Measurements from ENCODE around the gene SAPCD1.
A peak's percentile ranks its signal among the peaks of the same experiment; 100 is the strongest.

The SAPCD1 gene

GRCh38 chr6:31762878-31763618 lies 592 bp downstream of the SAPCD1 start:
- Mint-ChIP-seq H3K27me3 (ENCODE audit: low read depth) (no peaks in the 10 kb centered on the region), H3K4me3 (peak overlapping the region in 2 of 3 experiments; percentile 22 to 32), H3K36me3 (ENCODE audit: low read depth) (peaks cover 21% of the 10 kb centered on the region), H3K27ac (peak overlapping the region; percentile 76 to 90 (median 87)), H3K4me1 (peaks cover 15% of the 10 kb centered on the region), H3K9me3 (no peaks in the 10 kb centered on the region)
- no peak for TF ChIP-seq CTCF (IDR thresholded peaks at IDR 0.05; ENCODE audit: unreplicated experiment in 3 of 3)

GRCh38 chr6:31763619-31763940 lies 1.1 kb downstream of the SAPCD1 start:
- peak overlapping the region in 2 of 3 experiments; percentile 22 to 32 for H3K4me3 Mint-ChIP-seq
- H3K4me1 Mint-ChIP-seq, result peaks cover 15% of the 10 kb centered on the region
- H3K9me3 Mint-ChIP-seq, result no peaks in the 10 kb centered on the region
- H3K27me3 Mint-ChIP-seq (ENCODE audit: low read depth), result no peaks in the 10 kb centered on the region
- peak overlapping the region; percentile 76 to 90 (median 87) for H3K27ac Mint-ChIP-seq
- no peak for TF ChIP-seq CTCF (IDR thresholded peaks at IDR 0.05; ENCODE audit: unreplicated experiment in 3 of 3)
- H3K36me3 Mint-ChIP-seq (ENCODE audit: low read depth), result peaks cover 21% of the 10 kb centered on the region

DNA sequence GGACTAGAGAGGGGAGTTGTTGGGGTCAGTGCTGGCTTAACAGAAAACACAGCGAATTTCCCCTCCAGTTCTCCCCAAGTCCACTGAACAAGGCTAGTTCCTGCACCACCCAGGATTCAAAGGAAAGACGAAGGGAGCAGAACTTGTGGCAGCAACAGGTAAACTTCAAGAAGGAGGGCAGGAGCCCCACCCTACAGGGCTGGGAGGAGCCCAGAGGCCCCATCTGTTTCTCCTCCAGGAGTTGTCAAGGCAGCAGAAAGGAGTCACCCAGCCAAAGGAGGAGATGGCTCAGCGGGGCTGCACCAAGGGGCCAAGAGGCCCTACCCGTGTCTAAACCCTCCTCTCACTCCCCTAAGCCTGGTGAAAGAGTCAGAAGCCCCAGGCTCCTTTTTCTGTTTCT lies 1.7 kb downstream of the SAPCD1 start:
- TF ChIP-seq CTCF (IDR thresholded peaks at IDR 0.05; ENCODE audit: unreplicated experiment in 3 of 3), result no peak
- Mint-ChIP-seq H3K27ac (peak overlapping the region; percentile 76 to 90 (median 87)), H3K9me3 (no peaks in the 10 kb centered on the region), H3K36me3 (ENCODE audit: low read depth) (peaks cover 16% of the 10 kb centered on the region), H3K27me3 (ENCODE audit: low read depth) (no peaks in the 10 kb centered on the region), H3K4me3 (no peak overlapping the region), H3K4me1 (peaks cover 15% of the 10 kb centered on the region)

GRCh38 chr6:31765559-31765909 lies 3.1 kb downstream of the SAPCD1 start:
- H3K27ac Mint-ChIP-seq, result no peak overlapping the region
- peaks cover 15% of the 10 kb centered on the region for H3K4me1 Mint-ChIP-seq
- H3K27me3 Mint-ChIP-seq (ENCODE audit: low read depth), result no peaks in the 10 kb centered on the region
- no peak for TF ChIP-seq CTCF (IDR thresholded peaks at IDR 0.05; ENCODE audit: unreplicated experiment in 3 of 3)
- peak overlapping the region in 1 of 3 experiments; percentile 36 for H3K4me3 Mint-ChIP-seq
- H3K36me3 Mint-ChIP-seq (ENCODE audit: low read depth), result peaks cover 10% of the 10 kb centered on the region
- no peaks in the 10 kb centered on the region for H3K9me3 Mint-ChIP-seq

DNA sequence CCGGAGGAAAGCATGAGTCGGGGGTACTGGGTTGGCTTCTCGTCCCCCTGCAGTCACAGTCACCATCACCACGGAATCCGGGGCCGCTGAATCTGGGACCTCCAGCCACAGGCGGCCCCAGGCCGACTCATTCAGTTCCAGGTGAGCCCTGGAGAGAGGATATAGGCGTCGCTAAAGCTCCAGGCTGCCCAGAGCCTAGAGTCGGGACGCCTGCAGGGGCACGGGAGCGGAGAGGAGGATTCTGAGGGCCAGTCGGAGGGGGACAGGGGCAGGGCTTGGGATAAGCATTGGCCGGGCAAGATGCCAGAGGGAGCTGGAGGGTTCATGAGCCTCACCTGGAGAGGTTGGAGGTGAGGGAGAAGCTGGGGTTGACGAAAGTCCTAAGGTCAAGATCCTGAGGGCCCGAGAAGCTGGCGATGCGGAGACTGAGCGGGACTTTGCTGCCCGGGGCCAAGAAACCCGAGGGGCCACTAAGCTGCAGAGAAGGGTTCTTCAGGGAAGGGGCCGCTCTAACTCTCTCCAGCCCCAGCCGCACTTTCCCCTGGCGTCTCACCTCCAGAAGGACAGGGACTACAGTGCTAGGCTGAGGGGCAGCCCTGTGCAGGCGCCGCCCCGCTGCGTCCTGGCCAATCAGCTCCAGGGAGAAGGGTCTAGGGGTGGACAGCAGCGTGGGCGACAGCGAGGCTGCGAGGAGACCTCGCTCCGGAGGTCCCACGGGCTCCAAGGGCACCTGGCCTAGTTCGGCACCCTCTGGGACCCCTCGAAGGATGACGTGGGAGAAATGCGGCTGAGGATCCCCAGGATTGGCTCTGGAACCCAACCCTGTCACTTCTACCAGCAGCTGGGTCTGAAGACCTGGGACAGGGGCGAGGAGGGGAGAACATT lies 3.7 kb downstream of the SAPCD1 start:
- peaks cover 5% of the 10 kb centered on the region for H3K36me3 Mint-ChIP-seq (ENCODE audit: low read depth)
- no peaks in the 10 kb centered on the region for H3K9me3 Mint-ChIP-seq
- no peak for TF ChIP-seq CTCF (IDR thresholded peaks at IDR 0.05; ENCODE audit: unreplicated experiment in 3 of 3)
- H3K27me3 Mint-ChIP-seq (ENCODE audit: low read depth), result no peaks in the 10 kb centered on the region
- H3K4me3 Mint-ChIP-seq, result peak overlapping the region in 1 of 3 experiments; percentile 40
- H3K27ac Mint-ChIP-seq, result no peak overlapping the region
- H3K4me1 Mint-ChIP-seq, result peaks cover 15% of the 10 kb centered on the region

Measured in nephron (organoid).